PC-9 (cell line): ENCODE measurements around the gene SUPT5H.

Experiments used
- CTCF ChIP-seq: fragments of 200-600 bp; sonication (generic); conservative IDR thresholded peaks from 2 replicates; pipeline ENCODE4 v1.6.1; 2017; ENCODE audit warnings: mixed run types, antibody characterized with exemption, mild to moderate bottlenecking, moderate library complexity
- EZH2 ChIP-seq: fragments of 200-600 bp; sonication (generic); IDR thresholded peaks from 2 replicates; pipeline ENCODE4 v1.8.0; 2017; ENCODE audit warnings: antibody characterized with exemption, low read depth

GRCh38 chr19:39419003-39419402 lies 26.4 kb upstream of the SUPT5H start:
- TF ChIP-seq CTCF: no peak
- no peak for TF ChIP-seq EZH2
